T-helper 1 cell treated with Interleukin-12 subunit alpha and Interleukin-12 subunit beta and Interleukin-4 antibody, amounts not matched to agents 30 μg/mL and 1 μg/mL, for 36 hours (primary cell): ENCODE measurements around the gene GALNT13.

Source experiments
- H3K27ac Mint-ChIP-seq: one replicate; pipeline ENCODE4 v1.8.0; 2021; ENCODE audit warnings: mild to moderate bottlenecking, mixed read lengths
- H3K27me3 Mint-ChIP-seq: one replicate; pipeline ENCODE4 v1.8.0; 2021; ENCODE audit warnings: low read depth, mixed read lengths
- H3K36me3 Mint-ChIP-seq: one replicate; pipeline ENCODE4 v1.8.0; 2021; ENCODE audit warnings: low read depth, mixed read lengths
- H3K4me1 Mint-ChIP-seq: one replicate; pipeline ENCODE4 v1.8.0; 2021; ENCODE audit warnings: low read depth, mixed read lengths
- H3K4me3 Mint-ChIP-seq: one replicate; pipeline ENCODE4 v1.8.0; 2021; ENCODE audit warnings: mild to moderate bottlenecking, moderate library complexity, mixed read lengths
- H3K9me3 Mint-ChIP-seq: one replicate; pipeline ENCODE4 v1.8.0; 2021; ENCODE audit warnings: mixed read lengths

Gene GALNT13

GRCh38 chr2:153890576-153890975 lies 18.9 kb downstream of the GALNT13 start:
- no peaks in the 10 kb centered on the region for H3K27me3 Mint-ChIP-seq
- no peaks in the 10 kb centered on the region for H3K36me3 Mint-ChIP-seq
- H3K9me3 Mint-ChIP-seq = peaks cover 6% of the 10 kb centered on the region
- no peak overlapping the region for H3K4me3 Mint-ChIP-seq
- H3K4me1 Mint-ChIP-seq = no peaks in the 10 kb centered on the region
- H3K27ac Mint-ChIP-seq = no peak overlapping the region

- H3K36me3 Mint-ChIP-seq = no peaks in the 10 kb centered on the region
- H3K4me1 Mint-ChIP-seq = no peaks in the 10 kb centered on the region
- peaks cover 3% of the 10 kb centered on the region for H3K9me3 Mint-ChIP-seq
Observed at GRCh38 chr2:153891051-153891450, 19.3 kb downstream of the GALNT13 start.

GRCh38 chr2:153912798-153913396 lies 41.2 kb downstream of the GALNT13 start:
- Mint-ChIP-seq H3K4me1 (no peaks in the 10 kb centered on the region), H3K36me3 (no peaks in the 10 kb centered on the region), H3K4me3 (no peak overlapping the region), H3K27ac (no peak overlapping the region), H3K27me3 (no peaks in the 10 kb centered on the region), H3K9me3 (peaks cover 36% of the 10 kb centered on the region)

More at GRCh38 chr2:153891051-153891450, 19.3 kb downstream of the GALNT13 start:
- H3K27me3 Mint-ChIP-seq = no peaks in the 10 kb centered on the region
- H3K27ac Mint-ChIP-seq = no peak overlapping the region
- no peak overlapping the region for H3K4me3 Mint-ChIP-seq

DNA sequence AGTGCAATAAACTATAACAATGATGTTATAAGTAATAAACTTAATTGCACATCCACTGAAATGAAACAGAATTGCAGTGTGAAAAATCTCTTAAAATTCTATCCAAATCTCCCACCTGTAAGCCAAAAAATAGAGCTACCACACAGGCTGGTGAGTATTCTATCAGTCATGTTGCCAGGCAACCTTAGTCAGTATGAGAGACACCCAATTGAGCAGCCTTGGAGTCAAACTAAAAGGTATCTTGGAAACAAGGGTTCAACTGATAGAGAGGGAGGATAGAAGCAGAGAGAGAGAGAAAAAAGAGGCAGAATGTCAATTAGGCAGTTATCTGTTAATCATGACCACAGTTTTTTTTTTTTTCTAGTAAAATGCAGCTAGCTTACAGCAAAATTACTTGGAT lies 45.8 kb downstream of the GALNT13 start:
- no peaks in the 10 kb centered on the region for H3K4me1 Mint-ChIP-seq
- no peak overlapping the region for H3K4me3 Mint-ChIP-seq
- H3K27me3 Mint-ChIP-seq = no peaks in the 10 kb centered on the region
- peaks cover 2% of the 10 kb centered on the region for H3K9me3 Mint-ChIP-seq
- no peaks in the 10 kb centered on the region for H3K36me3 Mint-ChIP-seq
- H3K27ac Mint-ChIP-seq = no peak overlapping the region

- Mint-ChIP-seq H3K4me1 (no peaks in the 10 kb centered on the region), H3K4me3 (no peak overlapping the region), H3K9me3 (peaks cover 4% of the 10 kb centered on the region), H3K27ac (no peak overlapping the region), H3K27me3 (no peaks in the 10 kb centered on the region), H3K36me3 (no peaks in the 10 kb centered on the region)
Observed at GRCh38 chr2:153935511-153935910, 63.8 kb downstream of the GALNT13 start.

DNA sequence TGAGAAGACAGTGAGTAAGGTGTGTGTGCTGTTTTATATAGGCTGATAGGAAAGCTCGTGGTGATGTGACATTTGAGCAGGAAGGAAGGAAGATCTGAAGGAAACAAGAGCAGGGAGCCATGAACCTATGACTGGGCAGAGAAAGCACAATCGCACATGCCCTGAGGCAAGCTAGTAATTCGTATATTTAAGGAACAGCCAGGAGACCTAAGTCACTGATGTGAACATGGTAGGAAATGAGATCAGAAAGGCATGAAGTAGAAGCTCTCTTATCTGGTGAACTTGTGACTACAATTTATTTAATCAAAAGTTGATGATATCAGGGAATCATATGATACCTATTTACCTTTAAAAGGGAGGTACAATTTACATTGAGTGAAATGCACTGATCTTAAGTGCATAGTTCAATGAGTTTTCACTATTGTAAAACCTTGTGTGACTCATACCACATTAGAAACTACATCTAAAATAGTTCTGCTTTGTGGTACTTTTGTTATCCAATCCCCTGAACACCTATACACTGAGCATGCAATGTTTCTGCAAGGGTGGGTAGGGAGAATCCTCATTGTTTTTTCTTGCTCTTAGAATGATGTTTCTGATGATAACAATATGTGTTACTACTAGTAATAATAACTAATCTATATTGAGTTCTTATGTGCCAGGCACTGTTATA lies 67.5 kb downstream of the GALNT13 start:
- H3K4me1 Mint-ChIP-seq = no peaks in the 10 kb centered on the region
- no peak overlapping the region for H3K4me3 Mint-ChIP-seq
- peaks cover under 1% of the 10 kb centered on the region for H3K9me3 Mint-ChIP-seq
- H3K27me3 Mint-ChIP-seq = no peaks in the 10 kb centered on the region
- H3K27ac Mint-ChIP-seq = no peak overlapping the region
- H3K36me3 Mint-ChIP-seq = no peaks in the 10 kb centered on the region

- no peaks in the 10 kb centered on the region for H3K4me1 Mint-ChIP-seq
- H3K36me3 Mint-ChIP-seq = no peaks in the 10 kb centered on the region
- no peak overlapping the region for H3K27ac Mint-ChIP-seq
- no peaks in the 10 kb centered on the region for H3K27me3 Mint-ChIP-seq
- peaks cover 4% of the 10 kb centered on the region for H3K9me3 Mint-ChIP-seq
- H3K4me3 Mint-ChIP-seq = no peak overlapping the region
Observed at GRCh38 chr2:153940511-153940910, 68.8 kb downstream of the GALNT13 start.

- no peaks in the 10 kb centered on the region for H3K36me3 Mint-ChIP-seq
Observed at GRCh38 chr2:153944800-153945199, 73.1 kb downstream of the GALNT13 start.

GRCh38 chr2:153946036-153946435 lies 74.3 kb downstream of the GALNT13 start:
- peaks cover 4% of the 10 kb centered on the region for H3K9me3 Mint-ChIP-seq
- H3K36me3 Mint-ChIP-seq = no peaks in the 10 kb centered on the region
- H3K4me3 Mint-ChIP-seq = no peak overlapping the region
- H3K27ac Mint-ChIP-seq = no peak overlapping the region
- no peaks in the 10 kb centered on the region for H3K27me3 Mint-ChIP-seq
- no peaks in the 10 kb centered on the region for H3K4me1 Mint-ChIP-seq

More at GRCh38 chr2:153944800-153945199, 73.1 kb downstream of the GALNT13 start:
- Mint-ChIP-seq H3K9me3 (peaks cover 4% of the 10 kb centered on the region), H3K27me3 (no peaks in the 10 kb centered on the region), H3K4me1 (no peaks in the 10 kb centered on the region), H3K27ac (no peak overlapping the region), H3K4me3 (no peak overlapping the region)

DNA sequence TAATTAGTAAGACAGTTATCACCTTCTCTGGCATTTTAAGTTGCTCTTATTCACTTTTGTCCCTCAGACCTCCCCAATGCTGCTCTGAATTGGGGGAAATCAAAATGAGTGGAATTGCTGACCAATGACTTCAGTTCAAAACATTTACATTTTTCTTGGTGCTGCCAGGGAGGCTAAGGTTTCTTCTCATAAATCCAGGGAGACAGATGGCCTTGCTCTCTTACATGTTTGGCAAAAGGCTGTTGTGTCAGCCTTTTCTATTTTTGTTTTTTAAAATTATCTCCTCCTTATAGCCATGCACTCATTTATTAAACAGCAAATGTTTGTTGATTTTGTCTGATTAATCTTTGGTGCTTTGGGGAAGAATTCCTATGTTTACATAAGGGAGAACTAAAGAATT lies 82.0 kb downstream of the GALNT13 start:
- Mint-ChIP-seq H3K9me3 (no peaks in the 10 kb centered on the region), H3K27ac (no peak overlapping the region), H3K27me3 (no peaks in the 10 kb centered on the region), H3K4me3 (no peak overlapping the region), H3K36me3 (no peaks in the 10 kb centered on the region), H3K4me1 (no peaks in the 10 kb centered on the region)

GRCh38 chr2:153963256-153963655 lies 91.5 kb downstream of the GALNT13 start:
- no peaks in the 10 kb centered on the region for H3K36me3 Mint-ChIP-seq
- no peak overlapping the region for H3K27ac Mint-ChIP-seq
- H3K9me3 Mint-ChIP-seq = no peaks in the 10 kb centered on the region
- H3K4me3 Mint-ChIP-seq = no peak overlapping the region
- H3K27me3 Mint-ChIP-seq = no peaks in the 10 kb centered on the region
- H3K4me1 Mint-ChIP-seq = no peaks in the 10 kb centered on the region

- Mint-ChIP-seq H3K27ac (no peak overlapping the region), H3K9me3 (no peaks in the 10 kb centered on the region), H3K27me3 (no peaks in the 10 kb centered on the region), H3K4me3 (no peak overlapping the region), H3K36me3 (no peaks in the 10 kb centered on the region), H3K4me1 (no peaks in the 10 kb centered on the region)
Observed at GRCh38 chr2:153967248-153967973, 95.7 kb downstream of the GALNT13 start.

DNA sequence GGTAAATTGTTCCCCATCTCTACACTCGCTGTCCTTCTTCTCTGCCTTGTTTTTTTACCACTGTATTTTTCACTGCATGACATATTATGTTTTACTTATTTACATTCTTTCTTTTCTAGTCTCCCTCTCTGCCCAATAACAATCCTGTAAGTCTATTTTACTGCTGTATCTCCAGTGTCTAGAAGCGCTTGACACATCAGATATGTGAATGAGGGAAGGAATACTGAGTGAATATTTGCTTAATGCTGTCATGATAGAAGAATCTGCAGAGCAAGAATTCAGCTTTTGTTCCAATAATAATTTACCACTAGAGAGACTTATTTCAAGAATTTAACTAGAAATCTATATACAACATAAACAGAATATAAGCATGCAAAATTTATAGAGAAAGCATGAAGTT lies 99.5 kb downstream of the GALNT13 start:
- Mint-ChIP-seq H3K4me1 (no peaks in the 10 kb centered on the region), H3K27ac (no peak overlapping the region), H3K36me3 (no peaks in the 10 kb centered on the region), H3K9me3 (no peaks in the 10 kb centered on the region), H3K4me3 (no peak overlapping the region), H3K27me3 (no peaks in the 10 kb centered on the region)

DNA sequence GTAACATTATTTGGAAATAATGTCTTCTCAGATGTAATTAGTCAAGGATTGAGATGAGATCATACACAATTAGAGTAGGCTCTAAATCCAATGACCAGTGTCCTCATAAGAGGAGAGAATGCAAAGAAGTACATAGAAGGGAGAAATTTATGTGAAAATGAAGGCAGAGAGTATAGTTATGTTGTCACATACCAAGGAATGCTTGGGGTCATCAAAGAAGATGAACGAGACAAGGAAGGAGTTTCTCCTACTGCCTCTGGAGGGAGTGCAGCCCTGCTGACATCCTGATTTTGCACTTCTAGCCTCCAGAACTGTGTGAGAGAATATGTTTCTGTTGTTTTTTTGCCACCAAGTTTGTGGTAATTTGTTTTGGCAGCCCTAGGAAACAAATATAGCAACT lies 100.1 kb downstream of the GALNT13 start:
- H3K4me3 Mint-ChIP-seq = no peak overlapping the region
- no peaks in the 10 kb centered on the region for H3K4me1 Mint-ChIP-seq
- no peak overlapping the region for H3K27ac Mint-ChIP-seq
- no peaks in the 10 kb centered on the region for H3K9me3 Mint-ChIP-seq
- H3K27me3 Mint-ChIP-seq = no peaks in the 10 kb centered on the region
- H3K36me3 Mint-ChIP-seq = no peaks in the 10 kb centered on the region

DNA sequence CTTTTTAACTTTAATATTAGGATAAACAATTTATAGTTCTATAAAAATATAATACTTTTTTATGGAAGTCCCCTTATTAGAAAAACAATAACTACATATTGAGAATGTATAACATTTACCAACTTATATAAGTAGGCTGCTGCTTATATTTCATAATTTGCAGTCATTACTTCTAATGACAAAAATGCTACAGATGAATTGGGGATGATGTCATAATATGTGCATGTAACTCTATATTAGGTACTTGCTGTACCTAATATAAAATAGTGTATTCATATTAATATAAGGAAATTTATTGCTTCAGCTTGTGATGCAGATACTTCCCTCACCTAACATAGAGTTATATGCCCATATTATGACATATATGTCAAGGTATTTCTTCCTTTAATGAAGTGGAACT lies 100.7 kb downstream of the GALNT13 start:
- Mint-ChIP-seq H3K27ac (no peak overlapping the region), H3K4me3 (no peak overlapping the region), H3K36me3 (no peaks in the 10 kb centered on the region), H3K9me3 (no peaks in the 10 kb centered on the region), H3K27me3 (no peaks in the 10 kb centered on the region), H3K4me1 (no peaks in the 10 kb centered on the region)
